Astrocyte of the spinal cord (primary cell): Measurements from ENCODE around the gene REELD1.

ENCODE experiments used
- DNase-seq: peaks from one replicate; pipeline ENCODE4 v3.0.0; 2011; ENCODE audit warnings: low read depth, low spot score
- H3K4me3 ChIP-seq: 2 replicates; pipeline ENCODE4 v1.5.1; 2011; ENCODE audit warnings: low read depth, mild to moderate bottlenecking, low read length, moderate library complexity
- in situ Hi-C: cut with HindIII; loops from 2 replicates; pipeline ENCODE4 v1.10.0; 2017; ENCODE audit warnings: low sequenced_read_pairs
- TF ChIP-seq, protein P1 (sequence below): IDR thresholded peaks from 2 replicates; pipeline ENCODE4 v1.5.1; 2012; ENCODE audit warnings: low read depth, mild to moderate bottlenecking, low read length, inconsistent platforms

REELD1 gene

DNA sequence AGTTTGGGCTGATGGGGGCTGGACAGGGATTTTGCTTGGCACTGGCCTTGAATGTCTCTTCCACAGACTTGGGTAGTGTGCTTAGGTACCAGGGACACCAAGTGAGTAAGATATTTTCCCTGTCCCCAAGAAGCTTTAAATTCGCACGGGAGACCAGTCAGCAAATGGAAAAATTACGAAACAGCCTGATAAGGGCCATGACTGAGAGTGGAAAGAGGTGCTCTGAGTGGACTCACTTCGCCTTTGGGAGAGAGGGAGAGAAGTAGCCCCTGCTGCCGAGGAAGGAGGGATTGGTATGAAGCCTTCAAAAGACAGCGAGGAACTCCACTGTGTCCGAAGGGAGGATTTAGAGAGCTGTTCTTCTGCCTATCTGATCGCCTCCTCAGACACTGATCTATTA is 36.2 kb upstream of the REELD1 start:
- in situ Hi-C loops = no loop called here
- DNase-seq = no peak
- no peak overlapping the region for H3K4me3 ChIP-seq
- TF ChIP-seq, protein P1, sequence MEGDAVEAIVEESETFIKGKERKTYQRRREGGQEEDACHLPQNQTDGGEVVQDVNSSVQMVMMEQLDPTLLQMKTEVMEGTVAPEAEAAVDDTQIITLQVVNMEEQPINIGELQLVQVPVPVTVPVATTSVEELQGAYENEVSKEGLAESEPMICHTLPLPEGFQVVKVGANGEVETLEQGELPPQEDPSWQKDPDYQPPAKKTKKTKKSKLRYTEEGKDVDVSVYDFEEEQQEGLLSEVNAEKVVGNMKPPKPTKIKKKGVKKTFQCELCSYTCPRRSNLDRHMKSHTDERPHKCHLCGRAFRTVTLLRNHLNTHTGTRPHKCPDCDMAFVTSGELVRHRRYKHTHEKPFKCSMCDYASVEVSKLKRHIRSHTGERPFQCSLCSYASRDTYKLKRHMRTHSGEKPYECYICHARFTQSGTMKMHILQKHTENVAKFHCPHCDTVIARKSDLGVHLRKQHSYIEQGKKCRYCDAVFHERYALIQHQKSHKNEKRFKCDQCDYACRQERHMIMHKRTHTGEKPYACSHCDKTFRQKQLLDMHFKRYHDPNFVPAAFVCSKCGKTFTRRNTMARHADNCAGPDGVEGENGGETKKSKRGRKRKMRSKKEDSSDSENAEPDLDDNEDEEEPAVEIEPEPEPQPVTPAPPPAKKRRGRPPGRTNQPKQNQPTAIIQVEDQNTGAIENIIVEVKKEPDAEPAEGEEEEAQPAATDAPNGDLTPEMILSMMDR = no peak

DNA sequence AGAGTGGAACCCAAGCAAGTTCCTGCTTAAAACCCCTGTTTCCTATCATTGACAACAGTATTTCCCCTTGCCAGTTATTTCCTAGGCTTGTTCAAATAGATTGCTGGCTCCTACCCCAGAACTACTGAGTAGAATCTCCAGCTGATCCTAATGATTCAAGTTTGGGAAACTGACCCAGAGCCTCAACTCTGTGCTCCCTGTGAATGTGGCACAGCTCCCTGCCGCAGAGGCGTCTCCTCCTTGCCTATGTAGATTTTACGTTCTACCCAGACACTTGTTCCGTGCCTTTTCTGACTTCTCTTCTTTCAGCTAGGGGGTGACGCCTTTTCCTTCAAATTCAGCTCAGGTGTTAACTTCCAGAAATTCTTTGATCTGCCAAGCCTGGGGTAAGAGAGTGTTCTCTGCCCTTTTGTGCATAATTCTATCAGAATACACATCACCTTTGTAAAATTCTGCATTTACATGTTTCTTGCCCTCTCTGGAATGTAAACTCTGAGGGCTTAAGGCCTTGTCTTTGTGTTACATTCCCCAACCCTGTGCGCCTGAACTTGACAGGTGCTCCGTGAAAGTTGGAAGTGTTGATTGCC is 34.5 kb upstream of the REELD1 start:
- in situ Hi-C loops = no loop called here
- no peak for DNase-seq
- no peak overlapping the region for H3K4me3 ChIP-seq
- TF ChIP-seq, protein P1 = no peak

DNA sequence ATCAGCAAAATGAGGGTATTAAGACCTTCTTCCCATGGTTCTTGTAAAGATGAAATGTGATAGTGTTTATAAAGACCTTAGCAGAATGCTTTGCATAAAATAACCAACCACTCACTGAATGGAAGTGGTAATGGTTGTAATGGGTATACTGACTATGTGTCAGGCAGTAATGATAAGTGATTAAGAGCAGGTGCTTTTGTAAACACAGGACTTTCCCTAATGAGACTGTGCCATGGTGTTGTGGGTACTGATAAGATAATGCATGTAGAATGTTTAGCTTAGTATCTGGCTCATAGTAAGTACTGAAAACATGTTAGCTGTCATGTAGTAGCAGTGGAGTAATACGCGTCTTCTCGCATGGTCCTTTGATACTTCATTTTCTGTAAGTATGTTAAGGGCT is 31.9 kb upstream of the REELD1 start:
- TF ChIP-seq, protein P1 = no peak
- no peak for DNase-seq
- no peak overlapping the region for H3K4me3 ChIP-seq
- in situ Hi-C loops = no loop called here

DNA sequence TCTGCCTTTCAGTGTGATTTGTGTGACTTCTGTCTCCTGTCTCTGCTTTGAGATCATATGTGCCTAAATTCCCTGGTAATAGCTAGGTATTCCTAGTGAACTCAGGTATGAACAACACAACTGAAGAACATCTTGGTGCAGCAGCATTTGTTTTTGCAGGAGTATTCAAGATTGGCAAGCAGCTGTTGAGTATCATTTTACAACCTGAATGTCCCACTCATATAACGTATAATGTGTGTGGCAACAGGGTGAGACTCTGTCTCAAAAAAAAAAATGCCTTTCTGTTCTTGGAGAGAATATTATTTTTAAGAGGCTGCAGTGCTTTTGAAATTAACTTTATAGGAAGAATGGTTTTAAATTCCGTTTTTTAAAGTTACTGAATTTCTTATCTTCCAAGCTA is 31.1 kb upstream of the REELD1 start:
- TF ChIP-seq, protein P1 = no peak
- no peak overlapping the region for H3K4me3 ChIP-seq
- in situ Hi-C loops = no loop called here
- no peak for DNase-seq

DNA sequence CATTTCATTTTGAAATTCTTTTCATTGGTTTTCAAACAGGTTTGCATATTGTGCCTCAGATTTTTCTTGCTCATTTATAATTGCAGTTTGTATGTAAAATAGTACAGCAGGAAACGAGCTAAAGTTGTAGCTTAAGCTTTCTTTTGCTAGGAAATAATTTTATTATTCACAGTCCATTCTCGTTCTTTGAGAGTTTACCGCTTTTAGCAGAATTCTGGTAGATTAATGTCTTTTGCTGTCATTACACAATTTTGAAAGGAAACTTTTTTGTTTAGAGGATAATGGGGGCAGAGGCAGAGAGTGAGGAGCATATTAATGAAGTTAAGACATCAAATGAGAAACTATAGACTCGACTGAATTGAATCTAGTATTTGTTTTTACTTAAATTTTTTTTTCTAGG is 28.3 kb upstream of the REELD1 start:
- in situ Hi-C loops = no loop called here
- TF ChIP-seq, protein P1 = no peak
- no peak overlapping the region for H3K4me3 ChIP-seq
- no peak for DNase-seq

DNA sequence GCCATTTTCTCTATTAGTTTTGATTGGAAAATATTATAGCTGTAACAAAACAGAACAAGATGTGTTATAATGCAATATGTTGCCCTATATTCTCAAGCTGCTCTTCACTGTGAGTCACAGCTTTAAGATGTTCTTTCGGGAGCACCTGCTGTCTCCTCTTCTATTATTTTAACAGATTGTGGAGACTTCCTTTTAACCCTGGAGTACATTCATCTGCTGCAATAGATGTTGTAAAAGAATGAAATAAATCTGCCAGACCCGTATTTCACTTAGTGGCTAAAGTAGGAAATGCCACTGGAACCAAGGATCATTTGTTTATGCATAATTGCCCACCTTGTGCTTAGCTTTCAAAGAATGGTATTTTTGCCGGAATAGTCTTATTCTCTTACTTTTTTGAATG is 27.7 kb upstream of the REELD1 start:
- in situ Hi-C loops = no loop called here
- TF ChIP-seq, protein P1 = no peak
- H3K4me3 ChIP-seq = no peak overlapping the region
- peak; percentile 47 for DNase-seq

DNA sequence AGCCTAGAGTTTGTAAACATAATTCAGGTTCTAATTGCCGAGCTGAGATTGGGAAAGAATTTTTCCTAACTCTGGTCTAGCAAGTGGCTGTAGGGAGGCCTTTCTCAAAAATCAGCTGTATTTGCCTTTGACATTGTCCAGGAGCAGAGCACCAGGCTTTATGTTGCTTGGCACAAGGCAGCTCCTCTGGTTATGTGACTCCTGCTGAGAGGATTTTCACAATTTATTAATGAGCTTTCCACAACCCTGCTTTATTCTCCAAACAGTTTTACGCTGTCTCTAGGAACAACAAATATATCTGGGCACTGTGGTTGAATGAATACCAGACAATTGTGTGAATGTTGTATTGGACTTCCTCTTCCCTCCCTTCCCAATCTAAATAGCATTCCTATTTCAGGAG is 23.9 kb upstream of the REELD1 start:
- H3K4me3 ChIP-seq = no peak overlapping the region
- TF ChIP-seq, protein P1 = no peak
- peak; percentile 64 for DNase-seq
- in situ Hi-C loops = no loop called here
